K562 (cell line): ENCODE data around the gene PSMB11. TPM values are rescaled to one million over a fixed set of nuclear protein-coding genes. Genes with fewer than 3 reads are reported as not detected.

Source experiments
- CBFA2T2 ChIP-seq: fragments of 450-650 bp; conservative IDR thresholded peaks from 2 replicates; pipeline ENCODE4 v1.6.1; 2017; ENCODE audit warnings: mild to moderate bottlenecking
- NUFIP1 ChIP-seq: fragments of 450-650 bp; IDR thresholded peaks from 2 replicates; pipeline ENCODE4 v1.6.1; 2018; ENCODE audit not compliant: partially characterized antibody
- ZNF274 ChIP-seq: IDR thresholded peaks from 2 replicates; pipeline ENCODE4 v1.6.1; 2011; ENCODE audit warnings: low read depth, mild to moderate bottlenecking, low read length, moderate library complexity, borderline replicate concordance
- polyA plus RNA-seq, 8 experiments: library from polyadenylated mRNA; depleted of rRNA in 4 of 8; stranded (reverse) in 5 of 8; unstranded in 3 of 8; fragments of >200 nt; fragmentation: Nextera tagmentation in 2 of 8; fragmentation: Illumina TruSeq in 1 of 8; extraction: Ambion mirVana in 2 of 8; extraction: Trizol in 1 of 8; gene quantifications; 2 replicates each; pipeline versions ENCODE4 v1.2.1 to v1.2.3, GENCODE V29; 2011 to 2014; ENCODE audit warnings: inconsistent platforms in 1 of 8, missing spikeins in 1 of 8
- total RNA-seq, 7 experiments: library from RNA; depleted of rRNA in 6 of 7; stranded (reverse); fragments of >200 nt in 6 of 7; fragmentation: Illumina TruSeq in 2 of 7; extraction: Trizol in 2 of 7; gene quantifications; 2 replicates each; pipeline versions ENCODE4 v1.2.1 to v1.2.3, GENCODE V29; 2011 to 2021; ENCODE audit warnings: low replicate concordance in 1 of 7
- TF ChIP-seq, protein P1 (sequence below): sonication (generic); formaldehyde crosslinking; IDR thresholded peaks from 2 replicates; pipeline ENCODE4 v1.8.1; 2023; ENCODE audit warnings: mild to moderate bottlenecking, missing genetic modification reagents
- TF ChIP-seq, protein P2 (sequence below): fragments of 450-650 bp; formaldehyde crosslinking; IDR thresholded peaks from 2 replicates; pipeline ENCODE4 v1.4.0; 2022; ENCODE audit warnings: missing genetic modification characterization
- TF ChIP-seq, protein P3 (sequence below): fragments of 450-650 bp; formaldehyde crosslinking; IDR thresholded peaks from 2 replicates; pipeline ENCODE4 v1.4.0; 2022; ENCODE audit warnings: missing genetic modification characterization
- TF ChIP-seq, protein P4 (sequence below), 2 experiments: fragments of 450-650 bp; IDR thresholded peaks; 2 replicates each; pipeline ENCODE4 v1.6.1; 2018; ENCODE audit warnings: mild to moderate bottlenecking in 2 of 2, low read depth in 1 of 2; ENCODE audit not compliant: partially characterized antibody in 2 of 2
- TF ChIP-seq, protein P5 (sequence below): sonication (generic); formaldehyde crosslinking; IDR thresholded peaks from 2 replicates; pipeline ENCODE4 v1.8.1; 2023; ENCODE audit warnings: missing genetic modification reagents, mild to moderate bottlenecking, borderline replicate concordance

PSMB11 gene
- total and polyA plus RNA-seq, 9 of the 15 experiments (the other 6 are each of a cell fraction or from before 2014, with no cell fraction given): not detected

DNA sequence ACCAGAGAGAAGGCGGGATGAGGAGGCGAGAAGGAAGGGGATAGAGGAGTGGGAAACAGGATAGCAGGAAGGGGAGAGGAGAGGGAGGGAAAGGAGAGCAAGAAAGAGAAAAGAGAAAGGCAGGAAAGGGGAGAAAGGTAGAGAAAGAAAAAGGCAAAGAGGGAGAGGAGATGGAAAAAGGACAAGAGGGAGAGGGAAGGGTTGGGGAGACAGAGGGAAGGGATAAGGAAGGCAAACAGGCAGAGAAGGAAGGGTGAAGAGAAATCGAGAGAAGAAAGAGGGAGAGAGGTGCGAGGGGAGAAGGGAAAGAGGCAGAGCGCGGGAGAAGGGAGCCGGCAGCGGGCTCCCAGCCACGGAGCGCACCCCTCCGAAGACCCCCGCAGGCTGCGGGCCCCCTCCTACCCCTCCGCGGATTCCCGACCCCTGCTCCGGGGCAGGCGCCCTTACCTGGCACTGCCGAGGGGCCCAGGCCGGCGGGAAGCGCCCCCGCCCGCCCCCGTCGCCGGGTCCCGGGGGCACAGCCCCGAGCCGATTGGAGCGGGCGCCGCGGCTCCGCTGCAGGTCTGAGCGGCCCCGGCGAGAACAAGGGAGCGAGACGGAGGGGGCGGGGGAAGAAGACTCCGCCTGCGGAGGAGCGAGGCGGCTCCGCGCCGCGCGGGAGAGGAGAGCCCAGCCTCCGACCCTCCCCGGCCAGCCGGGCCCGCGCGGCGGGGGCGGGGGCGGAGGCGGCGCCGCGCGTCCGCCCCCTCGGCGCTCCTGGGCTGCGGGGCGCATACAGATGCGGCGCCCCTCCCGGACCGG, 15.1 kb downstream of the PSMB11 start, which contains the start of gene CDH24 (continued):
- TF ChIP-seq CBFA2T2 (no peak), NUFIP1 (no peak), ZNF274 (no peak)
- TF ChIP-seq, protein P1, sequence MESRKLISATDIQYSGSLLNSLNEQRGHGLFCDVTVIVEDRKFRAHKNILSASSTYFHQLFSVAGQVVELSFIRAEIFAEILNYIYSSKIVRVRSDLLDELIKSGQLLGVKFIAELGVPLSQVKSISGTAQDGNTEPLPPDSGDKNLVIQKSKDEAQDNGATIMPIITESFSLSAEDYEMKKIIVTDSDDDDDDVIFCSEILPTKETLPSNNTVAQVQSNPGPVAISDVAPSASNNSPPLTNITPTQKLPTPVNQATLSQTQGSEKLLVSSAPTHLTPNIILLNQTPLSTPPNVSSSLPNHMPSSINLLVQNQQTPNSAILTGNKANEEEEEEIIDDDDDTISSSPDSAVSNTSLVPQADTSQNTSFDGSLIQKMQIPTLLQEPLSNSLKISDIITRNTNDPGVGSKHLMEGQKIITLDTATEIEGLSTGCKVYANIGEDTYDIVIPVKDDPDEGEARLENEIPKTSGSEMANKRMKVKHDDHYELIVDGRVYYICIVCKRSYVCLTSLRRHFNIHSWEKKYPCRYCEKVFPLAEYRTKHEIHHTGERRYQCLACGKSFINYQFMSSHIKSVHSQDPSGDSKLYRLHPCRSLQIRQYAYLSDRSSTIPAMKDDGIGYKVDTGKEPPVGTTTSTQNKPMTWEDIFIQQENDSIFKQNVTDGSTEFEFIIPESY: no peak
- TF ChIP-seq, protein P2, sequence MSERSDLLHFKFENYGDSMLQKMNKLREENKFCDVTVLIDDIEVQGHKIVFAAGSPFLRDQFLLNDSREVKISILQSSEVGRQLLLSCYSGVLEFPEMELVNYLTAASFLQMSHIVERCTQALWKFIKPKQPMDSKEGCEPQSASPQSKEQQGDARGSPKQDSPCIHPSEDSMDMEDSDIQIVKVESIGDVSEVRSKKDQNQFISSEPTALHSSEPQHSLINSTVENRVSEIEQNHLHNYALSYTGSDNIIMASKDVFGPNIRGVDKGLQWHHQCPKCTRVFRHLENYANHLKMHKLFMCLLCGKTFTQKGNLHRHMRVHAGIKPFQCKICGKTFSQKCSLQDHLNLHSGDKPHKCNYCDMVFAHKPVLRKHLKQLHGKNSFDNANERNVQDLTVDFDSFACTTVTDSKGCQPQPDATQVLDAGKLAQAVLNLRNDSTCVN (CRISPR knock-in tag): peak; percentile 96
- TF ChIP-seq, protein P3, sequence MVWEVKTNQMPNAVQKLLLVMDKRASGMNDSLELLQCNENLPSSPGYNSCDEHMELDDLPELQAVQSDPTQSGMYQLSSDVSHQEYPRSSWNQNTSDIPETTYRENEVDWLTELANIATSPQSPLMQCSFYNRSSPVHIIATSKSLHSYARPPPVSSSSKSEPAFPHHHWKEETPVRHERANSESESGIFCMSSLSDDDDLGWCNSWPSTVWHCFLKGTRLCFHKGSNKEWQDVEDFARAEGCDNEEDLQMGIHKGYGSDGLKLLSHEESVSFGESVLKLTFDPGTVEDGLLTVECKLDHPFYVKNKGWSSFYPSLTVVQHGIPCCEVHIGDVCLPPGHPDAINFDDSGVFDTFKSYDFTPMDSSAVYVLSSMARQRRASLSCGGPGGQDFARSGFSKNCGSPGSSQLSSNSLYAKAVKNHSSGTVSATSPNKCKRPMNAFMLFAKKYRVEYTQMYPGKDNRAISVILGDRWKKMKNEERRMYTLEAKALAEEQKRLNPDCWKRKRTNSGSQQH: peak; percentile 96
- TF ChIP-seq, protein P4, sequence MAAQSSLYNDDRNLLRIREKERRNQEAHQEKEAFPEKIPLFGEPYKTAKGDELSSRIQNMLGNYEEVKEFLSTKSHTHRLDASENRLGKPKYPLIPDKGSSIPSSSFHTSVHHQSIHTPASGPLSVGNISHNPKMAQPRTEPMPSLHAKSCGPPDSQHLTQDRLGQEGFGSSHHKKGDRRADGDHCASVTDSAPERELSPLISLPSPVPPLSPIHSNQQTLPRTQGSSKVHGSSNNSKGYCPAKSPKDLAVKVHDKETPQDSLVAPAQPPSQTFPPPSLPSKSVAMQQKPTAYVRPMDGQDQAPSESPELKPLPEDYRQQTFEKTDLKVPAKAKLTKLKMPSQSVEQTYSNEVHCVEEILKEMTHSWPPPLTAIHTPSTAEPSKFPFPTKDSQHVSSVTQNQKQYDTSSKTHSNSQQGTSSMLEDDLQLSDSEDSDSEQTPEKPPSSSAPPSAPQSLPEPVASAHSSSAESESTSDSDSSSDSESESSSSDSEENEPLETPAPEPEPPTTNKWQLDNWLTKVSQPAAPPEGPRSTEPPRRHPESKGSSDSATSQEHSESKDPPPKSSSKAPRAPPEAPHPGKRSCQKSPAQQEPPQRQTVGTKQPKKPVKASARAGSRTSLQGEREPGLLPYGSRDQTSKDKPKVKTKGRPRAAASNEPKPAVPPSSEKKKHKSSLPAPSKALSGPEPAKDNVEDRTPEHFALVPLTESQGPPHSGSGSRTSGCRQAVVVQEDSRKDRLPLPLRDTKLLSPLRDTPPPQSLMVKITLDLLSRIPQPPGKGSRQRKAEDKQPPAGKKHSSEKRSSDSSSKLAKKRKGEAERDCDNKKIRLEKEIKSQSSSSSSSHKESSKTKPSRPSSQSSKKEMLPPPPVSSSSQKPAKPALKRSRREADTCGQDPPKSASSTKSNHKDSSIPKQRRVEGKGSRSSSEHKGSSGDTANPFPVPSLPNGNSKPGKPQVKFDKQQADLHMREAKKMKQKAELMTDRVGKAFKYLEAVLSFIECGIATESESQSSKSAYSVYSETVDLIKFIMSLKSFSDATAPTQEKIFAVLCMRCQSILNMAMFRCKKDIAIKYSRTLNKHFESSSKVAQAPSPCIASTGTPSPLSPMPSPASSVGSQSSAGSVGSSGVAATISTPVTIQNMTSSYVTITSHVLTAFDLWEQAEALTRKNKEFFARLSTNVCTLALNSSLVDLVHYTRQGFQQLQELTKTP (IDR thresholded peaks at IDR 0.05; ENCODE audit: low read depth in 1 of 2, partially characterized antibody in 2 of 2): peak in 1 of 2 experiments; percentile 33
- TF ChIP-seq, protein P5, sequence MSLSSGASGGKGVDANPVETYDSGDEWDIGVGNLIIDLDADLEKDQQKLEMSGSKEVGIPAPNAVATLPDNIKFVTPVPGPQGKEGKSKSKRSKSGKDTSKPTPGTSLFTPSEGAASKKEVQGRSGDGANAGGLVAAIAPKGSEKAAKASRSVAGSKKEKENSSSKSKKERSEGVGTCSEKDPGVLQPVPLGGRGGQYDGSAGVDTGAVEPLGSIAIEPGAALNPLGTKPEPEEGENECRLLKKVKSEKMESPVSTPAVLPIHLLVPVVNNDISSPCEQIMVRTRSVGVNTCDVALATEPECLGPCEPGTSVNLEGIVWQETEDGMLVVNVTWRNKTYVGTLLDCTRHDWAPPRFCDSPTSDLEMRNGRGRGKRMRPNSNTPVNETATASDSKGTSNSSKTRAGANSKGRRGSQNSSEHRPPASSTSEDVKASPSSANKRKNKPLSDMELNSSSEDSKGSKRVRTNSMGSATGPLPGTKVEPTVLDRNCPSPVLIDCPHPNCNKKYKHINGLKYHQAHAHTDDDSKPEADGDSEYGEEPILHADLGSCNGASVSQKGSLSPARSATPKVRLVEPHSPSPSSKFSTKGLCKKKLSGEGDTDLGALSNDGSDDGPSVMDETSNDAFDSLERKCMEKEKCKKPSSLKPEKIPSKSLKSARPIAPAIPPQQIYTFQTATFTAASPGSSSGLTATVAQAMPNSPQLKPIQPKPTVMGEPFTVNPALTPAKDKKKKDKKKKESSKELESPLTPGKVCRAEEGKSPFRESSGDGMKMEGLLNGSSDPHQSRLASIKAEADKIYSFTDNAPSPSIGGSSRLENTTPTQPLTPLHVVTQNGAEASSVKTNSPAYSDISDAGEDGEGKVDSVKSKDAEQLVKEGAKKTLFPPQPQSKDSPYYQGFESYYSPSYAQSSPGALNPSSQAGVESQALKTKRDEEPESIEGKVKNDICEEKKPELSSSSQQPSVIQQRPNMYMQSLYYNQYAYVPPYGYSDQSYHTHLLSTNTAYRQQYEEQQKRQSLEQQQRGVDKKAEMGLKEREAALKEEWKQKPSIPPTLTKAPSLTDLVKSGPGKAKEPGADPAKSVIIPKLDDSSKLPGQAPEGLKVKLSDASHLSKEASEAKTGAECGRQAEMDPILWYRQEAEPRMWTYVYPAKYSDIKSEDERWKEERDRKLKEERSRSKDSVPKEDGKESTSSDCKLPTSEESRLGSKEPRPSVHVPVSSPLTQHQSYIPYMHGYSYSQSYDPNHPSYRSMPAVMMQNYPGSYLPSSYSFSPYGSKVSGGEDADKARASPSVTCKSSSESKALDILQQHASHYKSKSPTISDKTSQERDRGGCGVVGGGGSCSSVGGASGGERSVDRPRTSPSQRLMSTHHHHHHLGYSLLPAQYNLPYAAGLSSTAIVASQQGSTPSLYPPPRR (CRISPR knock-in tag): no peak
